Measurements from ENCODE around the gene SORCS1.

GRCh38 chr10:107214261-107214660, 49.8 kb upstream of the SORCS1 start:
- TF ChIP-seq EZH2 (IDR thresholded peaks at IDR 0.05; ENCODE audit: low read length, unreplicated experiment) (no peak), CTCF (conservative IDR thresholded peaks at IDR 0.05; ENCODE audit: low read depth, low read length) (no peak)
